Testis (tissue), 2 donors: ENCODE measurements around the gene KIF26B.

Source experiments
- CTCF ChIP-seq, 3 experiments: fragments of 450-650 bp in 2 of 3; fragments of 200-600 bp in 1 of 3; sonication (generic) in 1 of 3; IDR thresholded peaks; one replicate each; pipeline ENCODE4 v1.5.1; 2016 to 2019; ENCODE audit warnings: antibody characterized with exemption in 3 of 3, mild to moderate bottlenecking in 2 of 3, moderate library complexity in 1 of 3
- POLR2A ChIP-seq: fragments of 450-650 bp; IDR thresholded peaks from one replicate; pipeline ENCODE4 v1.6.1; 2017; ENCODE audit warnings: antibody characterized with exemption, mild to moderate bottlenecking, moderate library complexity

- TF ChIP-seq POLR2A (no peak), CTCF (IDR thresholded peaks at IDR 0.05) (no peak)
Observed at GRCh38 chr1:245678860-245679411, 524.2 kb downstream of the KIF26B start.
